ENCODE data around the gene GNG4.
"Not testable (repeated sequence)": the region's sequence is repeated elsewhere in the genome, so short reads cannot be mapped to it uniquely, and the experiment has no call there.

Gene GNG4

DNA sequence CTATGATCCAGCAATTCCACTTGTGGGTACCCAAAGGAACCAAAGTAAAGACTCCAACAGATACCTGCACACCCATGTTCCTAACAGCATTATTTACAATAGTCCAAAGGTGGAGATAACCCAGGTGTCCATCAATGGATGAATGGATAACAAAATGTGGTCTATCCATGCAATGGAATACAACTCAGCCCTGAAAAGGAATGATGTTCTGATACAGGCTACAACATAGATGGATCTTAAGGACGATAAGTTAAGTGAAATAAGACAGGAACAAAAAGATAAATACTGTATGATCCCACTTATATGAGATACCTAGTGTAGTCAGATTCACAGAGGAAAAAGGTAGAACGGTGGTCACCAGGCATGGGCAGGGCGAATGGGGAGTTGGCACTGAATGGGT lies 69.7 kb downstream of the GNG4 start:
- FAIRE-seq, result no peak

DNA sequence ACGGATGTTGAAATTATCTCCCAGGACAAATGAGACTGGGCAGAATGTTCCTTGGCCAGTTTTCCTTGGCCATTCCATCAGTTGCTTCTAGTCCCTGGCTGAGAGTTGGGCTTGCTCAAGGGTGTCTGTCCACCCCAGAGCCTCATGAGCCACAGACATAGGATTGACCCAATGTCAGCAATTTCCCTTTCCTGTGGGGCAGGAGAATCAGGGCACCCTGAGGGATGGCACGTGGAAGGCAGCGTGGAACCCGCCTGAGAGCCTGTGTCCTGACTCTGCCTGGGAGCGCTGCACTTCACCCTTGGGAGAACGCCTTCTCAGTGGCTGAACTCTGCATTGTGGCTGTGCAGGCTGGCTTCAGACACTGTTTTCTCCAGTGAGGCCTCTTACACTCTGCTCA lies 74.0 kb downstream of the GNG4 start:
- FAIRE-seq, result no peak

DNA sequence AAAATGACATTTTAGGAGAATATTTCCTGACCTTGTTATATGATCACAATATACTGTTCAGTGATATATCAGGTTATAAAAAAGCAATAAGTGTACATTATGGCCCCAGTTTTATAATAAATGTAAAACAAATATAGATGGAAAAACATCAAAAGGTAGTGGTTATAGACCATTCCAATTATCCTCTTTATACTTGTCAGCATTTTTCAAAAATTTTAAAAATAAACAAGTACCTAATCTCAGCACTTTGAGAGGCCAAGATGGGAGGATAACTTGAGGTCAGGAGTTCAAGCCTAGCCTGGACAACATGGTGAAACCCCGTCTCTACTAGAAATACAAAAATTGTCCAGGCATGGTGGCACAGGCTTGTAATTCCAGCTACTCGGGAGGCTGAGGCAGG lies 75.7 kb downstream of the GNG4 start:
- FAIRE-seq, result peak; percentile 38

DNA sequence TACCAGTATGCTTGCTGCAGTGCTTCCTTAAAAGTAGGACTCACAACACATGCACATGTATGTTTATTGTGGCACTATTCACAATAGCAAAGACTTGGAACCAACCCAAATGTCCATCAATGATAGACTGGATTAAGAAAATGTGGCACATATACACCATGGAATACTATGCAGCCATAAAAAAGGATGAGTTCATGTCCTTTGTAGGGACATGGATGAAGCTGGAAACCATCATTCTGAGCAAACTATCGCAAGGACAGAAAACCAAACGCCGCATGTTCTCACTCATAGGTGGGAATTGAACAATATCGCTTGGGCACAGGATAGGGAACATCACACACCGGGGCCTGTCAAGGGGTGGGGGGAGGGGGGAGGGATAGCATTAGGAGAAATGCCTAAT lies 76.6 kb downstream of the GNG4 start:
- not testable (repeated sequence) for FAIRE-seq

GRCh38 chr1:235571482-235571881 lies 78.1 kb downstream of the GNG4 start:
- no peak for FAIRE-seq

- FAIRE-seq, result no peak
Observed at GRCh38 chr1:235567812-235568503, 81.6 kb downstream of the GNG4 start.

- FAIRE-seq, result no peak
Observed at GRCh38 chr1:235566084-235566483, 83.5 kb downstream of the GNG4 start.

- FAIRE-seq, result no peak
Observed at GRCh38 chr1:235563513-235564061, 86.0 kb downstream of the GNG4 start.

DNA sequence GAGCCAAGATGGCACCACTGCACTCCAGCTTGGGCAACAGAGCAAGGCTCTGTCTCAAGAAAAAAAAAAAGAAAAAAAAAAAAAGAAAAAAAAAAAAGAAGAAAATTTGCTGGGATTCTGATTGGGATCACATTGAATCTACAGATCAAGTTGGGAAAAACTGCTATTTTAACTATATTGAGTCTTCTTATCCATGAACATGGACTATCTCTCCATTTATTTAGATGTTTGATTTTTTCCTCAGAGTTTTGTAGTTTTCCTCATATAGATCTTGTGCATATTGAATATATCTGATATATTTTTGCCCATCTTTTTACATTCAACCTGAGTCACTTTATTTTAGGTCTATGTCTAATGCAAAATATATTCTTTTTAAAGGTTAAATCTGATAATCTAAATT lies 87.0 kb downstream of the GNG4 start:
- FAIRE-seq, result peak; percentile 60

- FAIRE-seq, result no peak
Observed at GRCh38 chr1:235558621-235559169, 90.9 kb downstream of the GNG4 start.

DNA sequence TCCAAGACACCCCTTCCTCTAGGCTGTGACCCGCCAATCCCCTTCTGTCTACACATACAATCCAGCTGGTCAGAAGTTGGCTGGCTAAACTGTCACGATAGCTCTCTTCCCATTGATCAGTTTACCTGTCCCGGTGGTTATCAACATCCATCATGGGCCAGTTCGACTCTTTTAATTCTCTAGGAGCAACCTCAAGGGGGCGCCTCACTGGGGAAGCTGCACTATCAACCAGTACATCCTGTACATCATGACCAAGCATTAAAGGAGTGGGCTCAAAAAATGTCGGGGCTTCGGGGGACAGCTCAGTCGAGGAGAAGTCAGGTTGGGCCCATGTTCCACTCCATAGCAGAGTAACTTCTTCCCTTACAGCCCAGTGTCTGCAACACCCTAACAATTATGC lies 92.1 kb downstream of the GNG4 start:
- FAIRE-seq, result no peak

DNA sequence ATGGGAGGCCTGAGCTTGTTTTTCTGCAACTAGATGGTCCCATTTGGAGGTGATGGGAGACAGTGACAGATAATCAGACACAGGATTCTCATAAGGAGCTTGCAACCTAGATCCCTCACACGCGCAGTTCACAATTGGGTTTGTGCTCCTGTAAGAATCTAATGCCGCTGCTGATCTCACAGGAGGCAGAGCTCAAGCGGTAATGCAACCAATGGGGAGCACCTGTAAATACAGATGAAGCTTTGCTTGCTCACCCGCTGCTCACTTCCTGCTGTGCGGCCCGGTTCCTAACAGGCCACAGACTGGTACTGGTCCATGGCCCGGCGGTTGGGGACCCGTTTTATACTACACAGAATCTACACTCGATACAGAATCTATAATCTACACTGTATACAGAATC lies 92.8 kb downstream of the GNG4 start:
- FAIRE-seq, result no peak

DNA sequence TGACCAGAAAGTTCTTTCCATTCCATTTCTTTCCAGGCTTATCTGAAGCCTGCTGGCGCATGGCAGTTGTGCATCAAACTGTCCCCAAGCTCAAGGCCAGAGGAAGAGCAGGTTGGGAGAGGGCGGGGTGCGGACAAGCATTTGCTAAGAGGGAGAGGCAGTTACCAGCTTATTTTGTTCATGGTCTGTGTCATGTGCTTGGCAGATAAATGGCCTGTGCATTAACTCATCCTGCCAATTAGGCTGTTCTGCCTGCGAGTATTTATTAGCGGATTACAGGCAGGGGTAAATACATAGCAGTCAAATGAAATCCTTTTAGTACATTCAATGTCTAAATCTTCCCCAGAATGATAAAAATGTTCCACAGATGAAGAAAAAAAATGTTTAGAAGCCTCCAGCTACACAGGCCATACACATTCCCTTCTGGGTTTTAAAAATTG lies 96.5 kb downstream of the GNG4 start:
- no peak for FAIRE-seq

- FAIRE-seq, result no peak
Observed at GRCh38 chr1:235552146-235552716, 97.4 kb downstream of the GNG4 start.

GRCh38 chr1:235549351-235550139 lies 100.0 kb downstream of the GNG4 start:
- FAIRE-seq, result no peak

GRCh38 chr1:235546369-235547155 lies 103.0 kb downstream of the GNG4 start:
- not testable (repeated sequence) for FAIRE-seq

- FAIRE-seq, result no peak
Observed at GRCh38 chr1:235545292-235545930, 104.2 kb downstream of the GNG4 start.

GRCh38 chr1:235542845-235543244 lies 106.7 kb downstream of the GNG4 start:
- FAIRE-seq, result not testable (repeated sequence)

GRCh38 chr1:235533476-235534168 lies 116.0 kb downstream of the GNG4 start:
- FAIRE-seq, result no peak

- no peak for FAIRE-seq
Observed at GRCh38 chr1:235532360-235532759, 117.2 kb downstream of the GNG4 start.

DNA sequence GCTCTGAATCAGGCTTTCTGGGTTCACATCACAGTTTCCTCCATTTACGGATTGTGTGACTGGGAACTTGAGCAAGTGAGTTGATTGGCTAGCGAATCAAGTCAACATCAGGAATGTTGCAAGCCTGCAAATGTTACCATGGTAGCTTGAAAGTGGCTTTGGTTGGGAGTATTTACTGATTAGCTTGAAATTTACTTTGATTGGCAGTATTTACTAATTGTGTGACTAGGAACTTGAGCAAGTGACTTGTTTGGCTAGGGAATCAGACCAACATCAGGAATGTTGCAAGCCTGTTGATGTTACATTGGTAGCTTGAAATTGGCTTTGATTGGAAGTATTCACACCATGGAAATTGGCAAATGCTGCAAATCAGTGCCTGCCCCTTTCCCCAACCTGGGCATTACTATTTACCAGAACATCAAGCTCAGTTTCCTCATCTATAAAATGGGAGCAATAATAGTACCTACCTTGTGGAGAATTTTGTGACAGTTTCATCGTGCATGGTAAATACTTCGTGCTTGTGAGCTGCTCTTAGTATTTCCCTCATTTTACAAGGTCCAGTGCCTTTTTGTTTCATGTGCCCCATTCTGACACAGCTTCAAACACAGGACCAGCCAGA lies 122.3 kb downstream of the GNG4 start:
- FAIRE-seq, result no peak
